ENCODE data around the gene TMEM109. TPM values are rescaled to one million over a fixed set of nuclear protein-coding genes. Genes with fewer than 3 reads are reported as not detected.

Gene TMEM109
- total and polyA plus RNA-seq, 2 of the 13 experiments (the other 11 are each of a cell fraction or from before 2014, with no cell fraction given): 7.7 to 18.0 TPM

- intact Hi-C loops (cut with micrococcal nuclease; ENCODE audit: unreplicated experiment): no loop called here
- Histone ChIP-seq H3K79me2 (ENCODE audit: insufficient read depth, low read length) (peaks cover 7% of the 10 kb centered on the region), H3K9ac (ENCODE audit: insufficient read depth, low read depth, low read length) (no peak overlapping the region)
- no peak for TF ChIP-seq ZNF143 (CRISPR knock-in tag; IDR thresholded peaks at IDR 0.05)
- TF ChIP-seq ZGPAT (CRISPR knock-in tag; IDR thresholded peaks at IDR 0.05): no peak
- TF ChIP-seq STAT5B (CRISPR knock-in tag; IDR thresholded peaks at IDR 0.05): no peak
- no peak for TF ChIP-seq ZNF562 (CRISPR knock-in tag; IDR thresholded peaks at IDR 0.05; ENCODE audit: borderline replicate concordance)
- TF ChIP-seq ZNF414 (CRISPR knock-in tag; IDR thresholded peaks at IDR 0.05): no peak
- no peak for TF ChIP-seq ZBTB46 (CRISPR knock-in tag; IDR thresholded peaks at IDR 0.05; ENCODE audit: borderline replicate concordance)
- TF ChIP-seq SETDB1 (CRISPR knock-in tag; IDR thresholded peaks at IDR 0.05; ENCODE audit: borderline replicate concordance): no peak
- TF ChIP-seq MLLT10 (CRISPR knock-in tag; IDR thresholded peaks at IDR 0.05): no peak
- no peak for TF ChIP-seq ZBTB2 (CRISPR knock-in tag; IDR thresholded peaks at IDR 0.05; ENCODE audit: low read depth)
- no peak for TF ChIP-seq TBL1XR1 (IDR thresholded peaks at IDR 0.05; ENCODE audit: borderline replicate concordance, low read length, partially characterized antibody)
- TF ChIP-seq FOXK2 (IDR thresholded peaks at IDR 0.05): no peak
- no peak for TF ChIP-seq GPN1 (CRISPR knock-in tag; IDR thresholded peaks at IDR 0.05; ENCODE audit: borderline replicate concordance)
- TF ChIP-seq IRX3 (CRISPR knock-in tag; IDR thresholded peaks at IDR 0.05; ENCODE audit: borderline replicate concordance, low read depth): no peak
- TF ChIP-seq FUBP1 (CRISPR knock-in tag; IDR thresholded peaks at IDR 0.05; ENCODE audit: borderline replicate concordance): no peak
- no peak for TF ChIP-seq GZF1 (CRISPR knock-in tag; IDR thresholded peaks at IDR 0.05)
- TF ChIP-seq NFKB2 (CRISPR knock-in tag; IDR thresholded peaks at IDR 0.05; ENCODE audit: borderline replicate concordance): no peak
- no peak for TF ChIP-seq ZNF101 (CRISPR knock-in tag; IDR thresholded peaks at IDR 0.05; ENCODE audit: borderline replicate concordance, low read depth)
- no peak for TF ChIP-seq ZNF7 (CRISPR knock-in tag; IDR thresholded peaks at IDR 0.05)
Measured at GRCh38 chr11:60910281-60910687, 3.7 kb upstream of the TMEM109 start.

More at GRCh38 chr11:60910281-60910687, 3.7 kb upstream of the TMEM109 start:
- ChIA-PET POLR2A (no interaction called here), CTCF (ENCODE audit: low intra/inter-chr PET ratio, low total read pairs) (no interaction called here)
- H3K9me3 ChIP-seq (ENCODE audit: low read length): no peaks in the 10 kb centered on the region
- no peak for FAIRE-seq
- no peaks in the 10 kb centered on the region; the same call in 1 of the 2 replicates for H4K20me1 ChIP-seq (ENCODE audit: insufficient read depth, low read length)
- no peak overlapping the region for H3K4me2 ChIP-seq (ENCODE audit: low read depth, low read length)
- in situ Hi-C loops (cut with HindIII; ENCODE audit: extremely low pct_ligation_motif_present, low pct_unique_long_range_greater_than_20kb): no loop called here
- H2AFZ ChIP-seq (ENCODE audit: low read length): no peak overlapping the region
- WGBS (ENCODE audit: low lambda C conversion rate): 10% methylated on average over 3 of the region's 3 CpGs
- H3K4me1 ChIP-seq (ENCODE audit: insufficient read depth, low read length): peaks cover 38% of the 10 kb centered on the region
- no peaks in the 10 kb centered on the region for H3K27me3 ChIP-seq (ENCODE audit: control insufficient read depth in 1 of 2, insufficient read depth in 2 of 2, low read length in 2 of 2)
- no peak for DNase-seq (ENCODE audit: low spot score)
- no peak overlapping the region for H3K4me3 ChIP-seq (replicated peaks in 1 of 3; ENCODE audit: insufficient read depth in 1 of 3, low read depth in 2 of 3, low read length in 3 of 3)
- no peak for ATAC-seq
- no TSS peak for BruUV-seq (replicated peaks)
- H3K27ac ChIP-seq (ENCODE audit: extremely low read length, insufficient read depth, low read length): no peak overlapping the region
- H3K36me3 ChIP-seq (replicated peaks in 1 of 2; ENCODE audit: control insufficient read depth in 1 of 2, insufficient read depth in 2 of 2, low read length in 2 of 2): no peaks in the 10 kb centered on the region
